B cell (primary cell): ENCODE measurements around the gene CMYA5. TPM values are rescaled to one million over a fixed set of nuclear protein-coding genes. Genes with fewer than 3 reads are reported as not detected.

Experiments used
- ATAC-seq: fragments of 200-7000 bp; cut with Tn5 transposase; one replicate; pipeline ENCODE4 v1.10.0; 2021; ENCODE audit warnings: low read depth, mild to moderate bottlenecking, moderate number of reproducible peaks, moderate library complexity
- CTCF ChIA-PET: fragments of 350-600 bp; sonication (Branson Sonifier 250); formaldehyde crosslinking; loops from one replicate; lab custom pipeline; 2021; ENCODE audit warnings: antibody characterized with exemption, inconsistent platforms; lab: Charles Lee
- POLR2A ChIA-PET: fragments of 350-600 bp; sonication (Branson Sonifier 250); formaldehyde crosslinking; loops from one replicate; lab custom pipeline; 2021; ENCODE audit warnings: antibody characterized with exemption; lab: Charles Lee
- DNase-seq: peaks from one replicate; pipeline ENCODE4 v3.0.0; 2013
- H2AFZ ChIP-seq: 2 replicates; pipeline ENCODE4 v1.6.1; 2012; ENCODE audit warnings: mild to moderate bottlenecking, low read depth, low read length; ENCODE audit not compliant: insufficient read depth, poor library complexity, severe bottlenecking
- H3K27ac ChIP-seq, 2 donors: 1 replicate in 1 of 2; 2 replicates in 1 of 2; pipeline ENCODE4 v1.5.1; 2012 to 2013; ENCODE audit warnings: low read length in 2 of 2, mild to moderate bottlenecking in 2 of 2, moderate library complexity in 1 of 2
- H3K27me3 ChIP-seq, 4 experiments: fragments of 200-600 bp in 1 of 4; sonication (generic) in 1 of 4; replicated peaks in 1 of 4; 1 replicate in 2 of 4; 2 replicates in 2 of 4; pipeline versions ENCODE4 v1.6.1 to v1.7.0; 2013 to 2016; ENCODE audit warnings: low read length in 3 of 4, mild to moderate bottlenecking in 2 of 4, mixed read lengths in 1 of 4, moderate library complexity in 1 of 4; ENCODE audit not compliant: insufficient read depth in 4 of 4, control insufficient read depth in 3 of 4; ENCODE audit errors: control extremely low read depth in 1 of 4
- H3K36me3 ChIP-seq, 2 experiments: replicated peaks in 1 of 2; 1 replicate in 1 of 2; 2 replicates in 1 of 2; pipeline versions ENCODE4 v1.6.1 to v1.7.1; 2013; ENCODE audit warnings: low read length in 1 of 2; ENCODE audit not compliant: insufficient read depth in 2 of 2, control insufficient read depth in 1 of 2; ENCODE audit errors: control extremely low read depth in 1 of 2, extremely low read depth in 1 of 2
- H3K4me1 ChIP-seq, 2 donors: fragments of 200-600 bp in 1 of 2; sonication (generic) in 1 of 2; 1 replicate in 1 of 2; 2 replicates in 1 of 2; pipeline versions ENCODE4 v1.5.1 to v1.6.1; 2013 to 2017; ENCODE audit warnings: low read length in 2 of 2; ENCODE audit not compliant: control insufficient read depth in 2 of 2, insufficient read depth in 2 of 2
- H3K4me2 ChIP-seq: replicated peaks from 2 replicates; pipeline ENCODE3; 2012; ENCODE audit warnings: mild to moderate bottlenecking, low read depth, low read length; ENCODE audit not compliant: poor library complexity, severe bottlenecking
- H3K4me3 ChIP-seq, 5 experiments: fragments of 200-600 bp in 1 of 5; sonication (generic) in 1 of 5; 1 replicate in 3 of 5; 2 replicates in 2 of 5; pipeline versions ENCODE4 v1.5.1 to v1.7.0; 2011 to 2016; ENCODE audit warnings: low read length in 4 of 5, mild to moderate bottlenecking in 4 of 5, low read depth in 2 of 5, control low read depth in 1 of 5, moderate library complexity in 1 of 5; ENCODE audit not compliant: insufficient read depth in 1 of 5; ENCODE audit errors: control extremely low read depth in 1 of 5, extremely low read depth in 1 of 5
- H3K79me2 ChIP-seq: fragments of 200-600 bp; sonication (generic); one replicate; pipeline ENCODE4 v1.6.0; 2016; ENCODE audit warnings: low read length; ENCODE audit not compliant: control insufficient read depth, insufficient read depth
- H3K9ac ChIP-seq: fragments of 200-600 bp; sonication (generic); 2 replicates; pipeline ENCODE4 v1.6.1; 2017; ENCODE audit warnings: mild to moderate bottlenecking, low read length, moderate library complexity
- H3K9me3 ChIP-seq, 3 donors: one replicate each; pipeline versions ENCODE4 v1.6.1 to v1.7.1; 2013; ENCODE audit warnings: low read length in 2 of 3; ENCODE audit not compliant: control insufficient read depth in 2 of 3, insufficient read depth in 1 of 3; ENCODE audit errors: control extremely low read depth in 1 of 3
- H4K20me1 ChIP-seq: 2 replicates; pipeline ENCODE4 v1.6.0; 2012; ENCODE audit warnings: mild to moderate bottlenecking, low read length; ENCODE audit not compliant: insufficient read depth, control insufficient read depth, poor library complexity, severe bottlenecking
- H3K27ac Mint-ChIP-seq: one replicate; pipeline ENCODE4 v1.8.0; 2021; ENCODE audit warnings: mixed read lengths
- H3K27me3 Mint-ChIP-seq: one replicate; pipeline ENCODE4 v1.8.0; 2021; ENCODE audit warnings: mixed read lengths
- H3K4me1 Mint-ChIP-seq: one replicate; pipeline ENCODE4 v1.8.0; 2021; ENCODE audit warnings: mixed read lengths
- H3K4me3 Mint-ChIP-seq: one replicate; pipeline ENCODE4 v1.8.0; 2021; ENCODE audit warnings: mixed read lengths
- H3K9me3 Mint-ChIP-seq: one replicate; pipeline ENCODE4 v1.8.0; 2022; ENCODE audit warnings: mixed read lengths; ENCODE audit not compliant: insufficient read depth
- CTCF ChIP-seq: fragments of 200-600 bp; IDR thresholded peaks from one replicate; pipeline ENCODE4 v1.8.0; 2022; ENCODE audit warnings: antibody characterized with exemption, mild to moderate bottlenecking
- EZH2 ChIP-seq: IDR thresholded peaks from 2 replicates; pipeline ENCODE4 v1.6.1; 2012; ENCODE audit warnings: borderline replicate concordance, low read depth, mild to moderate bottlenecking, moderate library complexity, low read length; ENCODE audit not compliant: insufficient read depth, poor library complexity, severe bottlenecking
- WGBS: methylation state at CpG from one replicate; pipeline ENCODE4 v1.1.5; 2013; ENCODE audit warnings: missing lambda C conversion rate; ENCODE audit not compliant: insufficient coverage; 5-methylcytosine and 5-hydroxymethylcytosine counted together
- intact Hi-C: fragments of 100-400 bp; cut with micrococcal nuclease; formaldehyde crosslinking; loops from one replicate; pipeline ENCODE4 v1.10.0; 2022
- polyA plus RNA-seq: library from polyadenylated mRNA; depleted of rRNA; stranded (reverse); fragments of >200 nt; gene quantifications from 2 replicates; pipeline ENCODE4 v1.2.3, GENCODE V29; 2012
- total RNA-seq, 2 donors: library from RNA; stranded (reverse); fragments of 120-200 nt in 1 of 2; gene quantifications; 1 replicate in 1 of 2; 2 replicates in 1 of 2; pipeline versions ENCODE4 v1.2.3 to v1.2.4, GENCODE V29; 2013 to 2022

CMYA5 gene
- total and polyA plus RNA-seq, 2 donors (not counting 1 experiment from before 2014, with no cell fraction given): 0.01 to 0.25 TPM

GRCh38 chr5:79842991-79843390 lies 153.4 kb downstream of the CMYA5 start:
- Histone ChIP-seq H3K27ac (no peak overlapping the region), H3K9ac (no peak overlapping the region), H3K36me3 (no peaks in the 10 kb centered on the region), H3K9me3 (no peaks in the 10 kb centered on the region), H3K4me3 (no peak overlapping the region), H3K4me1 (no peaks in the 10 kb centered on the region), H3K4me2 (no peak overlapping the region), H3K27me3 (peaks cover 0 to 5% (median 2%) of the 10 kb centered on the region in 4 experiments), H3K79me2 (no peaks in the 10 kb centered on the region), H4K20me1 (no peaks in the 10 kb centered on the region), H2AFZ (no peak overlapping the region)
- Mint-ChIP-seq H3K9me3 (no peaks in the 10 kb centered on the region), H3K27ac (no peak overlapping the region), H3K4me3 (no peak overlapping the region), H3K27me3 (peaks cover 25% of the 10 kb centered on the region), H3K4me1 (no peaks in the 10 kb centered on the region)
- 73% methylated on average over 6 of the region's 7 CpGs for WGBS
- DNase-seq: no peak
- ChIA-PET CTCF (interaction anchor here (1.1 kb wide), 1 partner anchor 12 kb away, joined by 3 read pairs; no protein-coding TSS in a partner anchor), POLR2A (no interaction called here)
- TF ChIP-seq CTCF (no peak), EZH2 (no peak)
- ATAC-seq: no peak
- intact Hi-C loops: no loop called here

GRCh38 chr5:79843450-79844388 lies 154.1 kb downstream of the CMYA5 start:
- Mint-ChIP-seq H3K9me3 (no peaks in the 10 kb centered on the region), H3K27me3 (peaks cover 25% of the 10 kb centered on the region), H3K4me3 (no peak overlapping the region), H3K27ac (no peak overlapping the region), H3K4me1 (no peaks in the 10 kb centered on the region)
- H3K9me3 ChIP-seq: no peaks in the 10 kb centered on the region
- H3K36me3 ChIP-seq: no peaks in the 10 kb centered on the region
- ChIA-PET POLR2A (interaction anchor here (0.6 kb wide), 1 partner anchor 473 kb away, joined by 4 read pairs; no protein-coding TSS in a partner anchor), CTCF (interaction anchor here (0.6 to 0.9 kb wide), 2 partner anchors 12 to 256 kb away, joined by 4 read pairs; no protein-coding TSS in a partner anchor)
- H3K27ac ChIP-seq: no peak overlapping the region
- no peak overlapping the region for H3K4me2 ChIP-seq
- 96% methylated on average over 11 of the region's 15 CpGs for WGBS
- no peak for ATAC-seq
- no peak for TF ChIP-seq CTCF
- TF ChIP-seq EZH2: no peak
- H2AFZ ChIP-seq: no peak overlapping the region
- no peaks in the 10 kb centered on the region for H3K79me2 ChIP-seq
- H3K9ac ChIP-seq: no peak overlapping the region
- intact Hi-C loops: no loop called here
- H3K4me1 ChIP-seq: no peaks in the 10 kb centered on the region
- H3K27me3 ChIP-seq: peaks cover 0 to 5% (median 2%) of the 10 kb centered on the region in 4 experiments
- H4K20me1 ChIP-seq: no peaks in the 10 kb centered on the region
- no peak overlapping the region for H3K4me3 ChIP-seq
- DNase-seq: no peak
